Stimulated activated CD8-positive, alpha-beta memory T cell treated with anti-CD3 and anti-CD28 coated beads, Interleukin-15, amount 100 ng/mL, for 4 hours (primary cell): Measurements from ENCODE around the gene RAPGEF2.
"Not testable (repeated sequence)": the region's sequence is repeated elsewhere in the genome, so short reads cannot be mapped to it uniquely, and the experiment has no call there.

ENCODE experiments used
- DNase-seq, 2 donors: peaks; one replicate each; pipeline ENCODE4 v3.0.0-alpha.2; 2020; ENCODE audit warnings: low read depth in 2 of 2

Gene RAPGEF2

DNA sequence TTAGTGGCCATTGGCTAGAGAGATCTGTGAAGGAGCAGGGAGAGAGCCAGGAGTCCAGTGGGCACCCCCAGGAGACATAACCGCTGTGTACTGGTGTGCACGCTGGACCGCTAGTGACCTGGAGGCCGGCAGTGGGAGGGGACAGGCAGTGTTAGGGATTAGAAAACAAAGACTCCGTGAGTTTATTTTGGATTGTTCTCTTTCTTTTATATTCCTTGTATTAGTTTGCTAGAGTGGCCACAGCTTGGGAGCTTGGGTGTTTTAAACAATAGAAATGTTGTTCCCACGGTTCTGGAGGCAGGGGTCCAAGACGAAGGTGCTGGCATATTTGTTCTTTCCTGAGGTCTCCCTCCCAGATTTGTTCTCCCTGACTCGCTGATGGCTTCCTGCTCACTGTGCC lies 266.4 kb downstream of the RAPGEF2 start:
- no peak for DNase-seq

DNA sequence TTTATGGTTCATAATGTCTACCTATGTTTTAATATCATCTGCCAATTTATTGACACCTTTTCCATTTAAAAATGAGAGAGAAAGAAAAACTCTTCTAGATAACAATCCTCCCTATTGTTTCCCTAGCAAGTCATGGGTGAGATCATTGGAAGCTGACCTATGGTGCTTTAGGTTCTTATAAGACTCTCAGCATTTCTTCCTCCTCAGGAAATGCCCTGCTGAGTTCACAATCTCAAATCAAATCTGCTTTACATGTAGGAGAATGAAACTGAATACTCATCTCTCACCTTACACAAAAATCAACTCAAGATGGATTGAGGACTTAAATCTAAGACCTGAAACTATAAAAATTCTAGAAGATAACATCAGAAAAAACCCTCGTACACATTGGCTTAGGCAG lies 267.4 kb downstream of the RAPGEF2 start:
- no peak for DNase-seq

DNA sequence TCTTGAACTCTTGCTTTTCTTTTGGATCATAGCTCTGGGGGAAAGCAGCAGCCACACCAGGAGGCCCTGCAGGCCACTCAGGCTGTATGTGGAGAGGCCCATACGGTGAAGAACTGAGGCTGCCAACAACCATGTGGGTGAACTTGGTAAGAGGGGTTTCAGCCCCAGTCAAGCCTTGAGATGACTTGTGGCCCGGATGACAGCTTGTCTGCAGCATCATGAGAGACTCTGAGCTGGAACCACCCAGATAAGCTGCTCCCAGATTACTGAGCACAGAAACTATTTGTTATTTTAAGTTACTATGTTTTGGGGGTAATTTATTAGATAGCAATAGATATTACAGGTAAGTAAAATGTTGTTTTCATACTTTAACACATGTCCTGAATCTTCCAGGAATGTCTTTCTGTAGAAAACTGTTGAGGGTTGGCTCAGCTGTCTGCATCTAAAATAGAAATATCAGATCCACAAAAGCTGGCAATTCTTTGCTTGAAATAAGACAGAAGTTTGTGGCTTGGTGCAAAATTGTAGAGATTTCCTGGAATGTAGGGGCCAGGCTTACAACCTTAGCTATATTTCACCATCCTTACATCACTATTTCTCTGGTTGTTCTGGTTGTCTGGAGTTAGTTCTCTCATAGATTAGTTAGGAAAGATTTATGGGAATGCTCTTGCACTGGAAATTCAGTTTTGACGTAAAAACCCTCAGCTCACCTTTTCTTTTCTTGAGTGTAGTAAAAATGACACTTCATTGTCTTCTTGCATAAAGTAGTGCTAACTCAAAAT lies 272.1 kb downstream of the RAPGEF2 start:
- DNase-seq = no peak

DNA sequence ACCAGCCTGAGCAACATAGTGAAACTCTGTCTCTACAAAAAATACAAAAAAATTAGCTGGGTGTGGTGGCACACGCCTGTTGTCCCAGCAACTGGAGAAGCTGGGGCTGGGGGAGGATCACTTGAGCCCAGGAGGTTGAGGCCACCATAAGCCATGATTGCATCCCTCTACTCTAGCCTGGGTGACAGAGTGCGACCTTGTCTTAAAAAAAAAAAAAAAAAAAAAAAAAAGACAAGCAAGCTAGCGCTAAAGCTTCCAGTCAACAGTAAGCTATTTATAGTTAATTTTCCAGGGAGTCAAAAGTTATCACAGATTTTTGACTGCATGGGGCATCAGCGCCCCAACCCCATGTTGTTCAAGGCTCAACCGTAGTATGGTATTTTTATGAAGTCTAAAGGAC lies 273.4 kb downstream of the RAPGEF2 start:
- no peak for DNase-seq

DNA sequence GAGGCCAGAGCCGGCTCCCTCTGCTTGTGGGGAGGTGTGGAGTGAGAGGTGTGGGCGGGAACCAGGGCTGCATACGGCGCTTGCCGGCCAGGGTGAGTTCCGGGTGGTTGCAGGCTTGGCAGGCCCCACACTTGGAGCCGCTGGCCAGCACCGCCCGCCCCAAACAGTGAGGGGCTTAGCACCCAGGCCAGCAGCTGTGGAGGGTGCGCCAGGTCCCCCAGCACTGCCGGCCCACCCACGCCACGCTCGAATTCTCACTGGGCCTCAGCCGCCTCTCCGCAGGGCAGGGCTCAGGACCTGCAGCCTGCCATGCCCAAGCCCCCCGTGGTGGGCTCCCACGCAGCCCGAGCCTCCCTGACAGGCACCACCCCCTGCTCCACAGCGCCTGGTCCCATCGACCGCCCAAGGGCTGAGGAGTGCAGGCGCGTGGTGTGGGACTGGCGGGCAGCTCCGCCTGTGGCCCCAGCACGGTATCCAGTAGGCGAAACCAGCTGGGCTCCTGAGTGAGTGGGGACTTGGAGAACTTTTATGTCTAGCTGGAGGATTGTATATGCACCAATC lies 275.3 kb downstream of the RAPGEF2 start:
- no peak for DNase-seq

DNA sequence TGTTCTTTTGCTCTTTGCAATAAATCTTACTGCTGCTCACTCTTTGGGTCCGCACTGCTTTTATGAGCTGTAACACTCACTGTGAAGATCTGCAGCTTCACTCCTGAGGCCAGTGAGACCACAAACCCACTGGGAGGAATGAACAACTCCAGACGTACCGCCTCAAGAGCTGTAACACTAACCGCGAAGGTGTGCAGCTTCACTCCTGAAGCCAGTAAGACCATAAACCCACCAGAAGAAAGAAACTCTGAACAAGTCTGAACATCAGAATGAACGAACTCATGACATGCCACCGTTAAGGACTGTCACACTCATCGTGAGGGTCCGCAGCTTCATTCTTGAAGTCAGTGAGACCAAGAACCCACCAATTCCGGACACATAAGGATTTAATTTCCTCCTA lies 276.2 kb downstream of the RAPGEF2 start:
- not testable (repeated sequence) for DNase-seq

DNA sequence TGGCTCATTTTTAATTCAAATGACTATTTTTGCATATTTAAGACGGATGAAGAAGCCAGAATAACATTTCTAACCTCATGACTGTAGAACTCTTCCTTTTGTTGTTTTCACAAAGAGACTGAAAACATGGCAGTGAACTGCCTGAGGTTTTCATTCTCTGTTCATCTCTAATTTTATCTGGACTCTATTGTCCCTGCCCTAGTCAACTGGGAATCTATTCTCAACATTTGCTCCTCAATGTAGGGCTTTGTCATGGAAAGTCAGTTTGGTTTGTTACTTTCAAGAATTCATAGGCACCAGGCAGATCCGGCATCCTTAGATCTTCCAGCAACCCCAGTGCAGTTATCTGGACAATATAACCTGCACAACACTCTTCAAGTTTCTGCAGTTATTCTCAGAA lies 277.0 kb downstream of the RAPGEF2 start:
- no peak for DNase-seq

DNA sequence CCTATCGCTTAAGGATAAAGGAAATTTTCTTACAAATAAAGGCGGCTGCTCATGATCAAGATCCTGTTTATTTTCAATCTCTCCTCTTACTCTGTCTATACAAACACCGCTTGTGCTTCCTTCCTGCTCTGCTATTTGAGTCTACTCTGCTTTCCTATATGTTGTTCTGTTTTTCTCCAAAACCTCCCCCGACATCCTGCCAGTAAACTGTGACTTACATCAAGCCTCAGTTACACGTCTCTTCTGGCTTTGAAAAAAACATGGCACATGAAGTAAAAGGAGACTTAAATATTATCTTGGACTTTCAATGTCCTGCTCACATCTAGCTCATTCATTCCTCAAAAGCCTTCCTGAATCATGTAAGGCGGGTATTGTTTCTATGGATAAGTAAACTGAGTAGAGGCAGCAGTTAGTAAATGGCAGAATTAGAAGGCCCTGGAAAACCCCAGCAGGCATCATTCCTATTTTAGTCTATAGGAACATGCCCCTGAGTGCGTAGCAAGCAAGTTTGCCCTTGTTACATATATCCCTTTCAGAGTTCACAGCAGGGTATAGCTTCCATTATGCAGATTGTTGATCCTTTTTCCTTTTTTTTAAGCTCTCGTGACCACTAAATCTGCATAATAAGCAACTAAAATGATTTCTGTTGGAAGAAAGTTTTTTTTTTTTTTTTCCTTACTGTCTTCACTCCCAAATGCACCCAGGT lies 280.1 kb downstream of the RAPGEF2 start:
- no peak for DNase-seq

DNA sequence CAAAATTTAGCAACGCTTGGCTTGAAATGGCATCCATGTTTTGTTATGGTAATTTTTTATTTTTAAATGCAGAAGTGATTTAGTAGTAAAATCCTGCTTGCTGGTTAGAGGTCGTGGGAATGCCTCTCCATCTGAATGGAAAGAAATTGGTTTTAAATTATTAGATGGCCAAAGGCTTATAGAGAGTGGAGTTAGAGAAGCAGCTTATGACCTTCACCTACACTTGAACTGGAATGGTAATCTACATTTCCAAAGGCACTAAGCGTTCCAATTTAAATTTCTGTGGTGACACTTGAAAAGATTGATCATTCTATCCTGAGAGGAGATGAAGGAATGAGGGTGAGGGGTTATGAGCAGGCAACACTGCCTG lies 280.7 kb downstream of the RAPGEF2 start:
- no peak for DNase-seq

DNA sequence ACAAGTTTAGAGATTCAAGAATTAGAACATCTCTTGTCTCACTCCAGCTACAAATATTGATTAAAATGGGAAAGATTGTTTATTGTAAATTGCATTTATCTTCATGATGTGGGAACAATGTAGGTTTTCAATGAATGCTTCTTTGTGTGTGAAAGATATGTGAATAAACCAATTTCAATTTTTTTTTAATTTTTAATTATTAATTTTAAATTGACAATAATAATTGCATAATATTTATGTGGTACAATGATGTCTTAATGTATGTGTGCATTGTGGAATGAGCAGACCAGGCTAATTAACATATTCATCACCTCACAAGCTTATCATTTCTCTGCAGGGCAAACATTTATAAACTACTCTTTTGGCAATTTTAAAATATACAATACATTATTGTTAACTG lies 281.1 kb downstream of the RAPGEF2 start:
- DNase-seq = no peak

DNA sequence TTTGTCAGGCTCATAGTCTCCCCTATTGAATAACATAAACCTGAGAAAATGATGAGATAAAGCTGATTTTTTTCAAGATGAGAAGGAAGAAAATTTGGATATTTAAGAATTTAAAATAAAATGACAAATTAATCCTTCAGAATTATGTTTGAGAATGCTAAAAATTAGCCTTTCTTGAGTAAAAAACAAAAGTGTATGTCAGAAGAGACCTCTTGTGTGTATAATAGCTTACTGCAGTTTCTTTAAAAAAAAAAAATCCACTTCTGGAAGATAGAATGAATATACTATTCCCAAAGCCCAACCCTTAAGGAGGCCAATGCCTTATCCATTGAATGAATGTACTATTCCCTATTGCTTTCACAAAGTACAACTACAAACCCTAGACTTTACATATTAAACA lies 281.8 kb downstream of the RAPGEF2 start:
- no peak for DNase-seq

DNA sequence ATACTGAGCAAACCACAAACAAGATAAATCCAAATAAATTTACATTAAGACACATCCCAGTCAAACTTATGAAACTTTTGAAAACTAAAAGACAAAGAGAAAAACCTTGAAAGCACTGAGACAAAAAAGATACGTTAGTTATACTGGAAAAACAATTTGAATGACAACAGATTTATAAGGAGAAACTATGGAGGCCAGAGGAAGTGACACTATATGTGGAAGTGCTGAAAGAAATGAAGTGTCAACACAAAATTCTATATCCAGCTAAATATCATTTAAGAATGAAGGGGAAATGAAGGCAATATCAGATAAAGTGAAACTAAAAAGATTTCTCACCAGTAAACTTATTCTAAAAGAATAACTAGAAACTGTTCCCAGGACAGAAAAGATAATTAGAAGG lies 283.7 kb downstream of the RAPGEF2 start:
- DNase-seq = no peak

DNA sequence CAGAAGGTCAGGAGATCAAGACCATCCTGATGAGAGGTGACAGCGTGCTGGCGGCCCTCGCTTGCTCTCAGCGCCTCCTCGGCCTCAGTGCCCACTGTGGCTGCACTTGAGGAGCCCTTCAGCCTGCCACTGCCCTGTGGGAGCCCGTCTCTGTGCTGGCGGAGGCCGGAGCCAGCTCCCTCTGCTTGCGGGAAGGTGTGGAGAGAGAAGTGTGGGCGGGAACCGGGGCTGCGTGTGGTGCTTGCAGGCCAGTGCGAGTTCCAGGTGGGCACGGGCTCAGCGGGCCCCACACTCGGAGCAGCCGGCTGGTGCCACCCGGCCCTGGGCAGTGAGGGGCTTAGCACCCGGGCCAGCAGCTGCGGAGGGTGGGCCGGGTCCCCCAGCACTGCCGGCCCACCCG lies 286.9 kb downstream of the RAPGEF2 start:
- DNase-seq = no peak

DNA sequence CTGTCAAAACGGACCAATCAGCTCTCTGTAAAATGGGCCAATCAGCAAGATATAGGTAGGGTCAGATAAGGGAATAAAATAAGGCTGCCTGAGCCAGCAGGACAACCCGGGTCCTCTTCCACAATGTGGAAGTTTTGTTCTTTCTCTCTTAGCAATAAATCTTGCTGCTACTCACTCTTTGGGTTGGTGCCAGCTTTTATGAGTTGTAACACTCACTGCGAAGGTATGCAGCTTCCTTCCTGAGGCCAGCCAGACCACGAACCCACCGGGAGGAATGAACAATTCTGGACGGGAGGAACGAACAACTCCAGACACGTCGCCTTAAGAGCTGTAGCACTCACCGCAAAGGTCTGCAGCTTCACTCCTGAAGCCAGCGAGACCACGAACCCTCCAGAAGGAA lies 287.8 kb downstream of the RAPGEF2 start:
- DNase-seq = no peak

DNA sequence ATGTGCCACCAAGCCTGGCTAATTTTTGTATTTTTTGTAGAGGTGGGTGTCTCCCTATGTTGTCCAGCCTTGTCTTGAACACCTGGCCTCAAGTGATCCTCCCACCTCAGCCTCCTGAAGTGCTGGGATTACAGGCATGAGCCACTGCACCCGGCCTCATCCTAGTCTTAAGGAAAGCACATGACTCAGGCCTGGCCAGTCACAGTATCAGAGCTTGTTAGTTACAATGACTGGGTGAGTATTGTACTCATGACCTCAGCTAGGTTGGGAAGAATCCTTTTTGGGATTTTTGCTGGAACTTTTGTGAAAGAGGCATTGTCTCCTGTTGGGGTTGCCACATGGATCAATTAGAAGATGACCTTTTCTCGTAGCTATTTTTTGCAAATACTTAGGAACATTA lies 292.8 kb downstream of the RAPGEF2 start:
- no peak for DNase-seq

DNA sequence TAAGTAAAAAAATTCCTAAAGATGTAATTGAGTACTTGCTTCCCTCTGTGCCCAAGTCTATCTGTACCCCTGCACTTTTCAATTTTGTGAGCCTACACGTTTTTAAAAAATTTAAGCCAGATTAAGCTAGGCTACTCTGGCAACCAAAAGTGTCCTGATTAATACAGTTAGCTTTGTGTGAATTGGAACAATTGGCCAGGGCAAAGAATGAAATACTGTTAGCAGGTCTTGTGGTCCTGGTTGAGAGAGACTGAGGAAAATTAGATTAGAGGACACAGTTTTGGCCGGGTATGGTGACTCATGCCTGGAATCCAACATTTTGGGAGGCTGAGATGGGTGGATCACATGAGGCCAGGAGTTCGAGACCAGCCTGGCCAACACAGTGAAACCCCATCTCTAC lies 293.3 kb downstream of the RAPGEF2 start:
- no peak for DNase-seq

DNA sequence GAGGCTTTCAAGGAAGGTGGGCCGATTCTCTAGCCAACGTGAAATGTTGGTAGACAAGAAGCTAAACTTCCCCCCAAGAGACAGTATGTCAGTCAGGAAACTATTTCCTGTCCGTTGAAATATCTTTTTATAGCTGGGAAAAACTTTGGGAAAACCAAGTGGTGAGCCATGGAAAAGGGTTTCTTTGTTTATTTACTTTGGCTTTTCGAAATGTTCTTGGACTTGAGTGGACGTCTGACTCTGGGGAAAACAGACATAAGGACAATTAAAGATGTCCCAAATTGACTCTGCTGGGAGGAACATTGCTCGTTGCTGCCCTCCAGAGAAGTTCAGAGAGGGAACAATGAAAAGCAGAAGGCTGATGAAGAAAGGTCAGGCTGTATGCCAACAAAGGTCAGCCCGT lies 295.4 kb downstream of the RAPGEF2 start:
- DNase-seq = no peak

DNA sequence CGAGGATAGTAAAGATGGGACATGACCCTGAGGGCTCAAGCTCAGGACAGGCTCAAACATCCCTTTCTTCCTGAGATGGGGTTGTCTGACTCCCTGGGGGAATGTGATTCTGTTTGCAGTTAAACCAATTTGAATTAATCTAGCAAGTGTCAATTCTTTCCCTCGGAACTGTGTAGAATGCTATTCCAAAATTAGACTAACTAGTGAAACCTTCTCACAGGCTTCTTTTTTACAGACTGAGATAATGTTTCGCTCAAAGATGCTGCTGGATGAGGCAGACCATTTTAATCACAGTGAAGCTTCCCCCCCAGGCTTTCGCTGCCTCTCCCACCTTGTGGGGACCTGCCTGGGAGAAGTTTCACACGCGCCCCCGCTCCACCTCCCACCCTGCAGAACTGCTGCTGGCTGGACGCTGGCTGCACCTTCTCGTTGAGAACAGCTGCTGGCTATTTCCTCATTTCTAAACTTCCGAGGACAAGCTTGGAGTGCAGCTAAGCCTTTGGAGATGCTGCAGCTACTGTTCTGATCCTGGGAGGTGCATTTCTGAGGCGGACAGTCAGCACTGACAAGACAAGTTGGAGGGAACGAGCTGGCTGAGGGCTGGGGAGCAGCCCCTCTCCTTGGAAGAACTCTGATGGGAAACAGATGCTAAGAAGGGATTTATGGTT lies 297.8 kb downstream of the RAPGEF2 start:
- DNase-seq = no peak

DNA sequence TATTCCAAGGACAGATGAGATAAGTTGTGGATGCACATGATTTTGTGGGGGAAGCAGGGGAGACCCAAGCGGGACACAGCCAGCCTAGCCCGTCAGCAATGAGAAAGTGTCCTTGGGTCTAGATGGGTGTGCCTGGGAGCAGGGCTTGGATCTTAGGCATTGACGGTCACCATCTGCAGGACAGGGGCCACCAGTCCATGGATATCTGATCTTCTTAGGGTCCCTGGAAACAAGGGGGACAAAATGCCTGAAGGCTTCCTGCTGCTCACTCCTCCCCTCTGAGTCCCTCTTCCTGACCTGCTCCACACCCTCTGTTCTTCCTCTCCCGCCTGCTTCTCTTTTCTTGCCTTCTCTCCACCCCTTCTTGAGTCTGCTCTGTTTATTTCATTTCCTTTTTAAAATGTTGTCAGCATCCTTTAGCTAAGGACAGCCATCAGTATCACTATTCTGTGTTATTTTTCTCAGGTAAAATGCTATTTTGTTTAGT lies 298.4 kb downstream of the RAPGEF2 start:
- no peak for DNase-seq

DNA sequence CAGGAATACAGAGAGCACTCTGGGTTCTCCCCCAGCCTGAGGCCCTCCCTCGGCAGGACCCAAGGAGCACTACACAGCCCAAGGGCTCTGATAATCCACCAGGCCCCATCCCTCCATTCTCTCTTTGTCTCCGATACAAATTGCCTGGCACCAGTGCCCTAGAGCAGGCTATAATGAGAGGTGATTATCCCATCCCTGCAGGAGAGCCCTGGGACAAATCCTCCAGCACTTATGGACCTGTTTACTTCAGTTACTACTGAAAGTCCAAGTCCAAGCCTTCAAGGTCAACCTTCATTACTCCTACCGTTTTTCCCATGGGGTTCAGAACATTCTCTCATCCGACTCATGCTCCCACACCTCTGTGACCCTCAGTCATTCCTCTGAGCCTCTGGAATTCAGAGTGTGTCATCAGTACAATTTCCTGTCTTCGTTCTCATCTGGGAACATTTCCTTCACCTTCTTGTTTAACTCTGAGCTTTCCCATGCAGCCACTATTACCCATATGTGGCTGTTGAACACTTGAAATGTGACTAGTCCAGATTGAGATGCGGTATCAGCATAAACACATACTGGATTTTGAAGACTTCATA lies 299.0 kb downstream of the RAPGEF2 start:
- no peak for DNase-seq
